B cell (primary cell): ENCODE measurements around the gene PI4KA.

Experiments used
- CTCF ChIP-seq: fragments of 200-600 bp; IDR thresholded peaks from one replicate; pipeline ENCODE4 v1.8.0; 2022; ENCODE audit warnings: antibody characterized with exemption, mild to moderate bottlenecking
- EZH2 ChIP-seq: IDR thresholded peaks from 2 replicates; pipeline ENCODE4 v1.6.1; 2012; ENCODE audit warnings: borderline replicate concordance, low read depth, mild to moderate bottlenecking, moderate library complexity, low read length; ENCODE audit not compliant: insufficient read depth, poor library complexity, severe bottlenecking

DNA sequence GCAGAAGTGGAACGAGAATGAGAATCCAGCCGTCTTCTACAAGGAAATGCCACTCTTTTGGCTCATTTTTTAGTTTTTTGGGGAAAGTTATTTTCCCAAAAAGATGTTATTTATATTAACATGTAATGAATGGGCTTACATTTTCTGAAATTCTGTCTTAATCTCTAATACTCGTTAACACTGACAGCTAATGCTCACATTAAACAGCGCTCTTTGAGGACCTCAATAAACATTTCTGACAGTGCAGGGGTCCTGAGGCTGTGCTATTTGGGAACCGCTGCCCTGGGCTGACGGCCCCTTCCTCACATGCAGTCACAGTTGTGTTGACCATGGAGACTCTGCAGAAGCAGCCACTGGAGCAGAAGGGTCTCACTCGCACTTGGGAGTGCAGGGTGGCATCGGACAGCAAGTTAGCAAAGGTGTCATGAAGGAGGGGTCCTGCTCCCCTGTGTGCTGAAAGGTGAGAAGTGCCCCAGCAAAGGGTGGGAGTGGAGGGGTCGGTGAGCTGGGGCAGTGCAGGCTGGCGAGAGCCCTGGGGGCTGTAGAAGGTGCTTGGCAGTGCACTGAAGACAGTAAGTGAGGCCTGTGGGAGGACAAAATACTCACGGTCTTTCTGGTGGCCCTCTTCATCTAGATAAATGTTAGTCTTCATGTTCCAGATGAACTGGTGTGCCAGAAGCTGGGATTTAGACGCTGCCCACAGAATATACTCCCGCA, 137.8 kb downstream of the PI4KA start:
- TF ChIP-seq CTCF (no peak), EZH2 (no peak)
